HG03045 (cell line): ENCODE data around the gene OCRL.

Source experiments
- ATAC-seq: cut with Tn5 transposase; IDR thresholded peaks from one replicate; pipeline ENCODE4 v1.9.1; 2021; ENCODE audit warnings: mild to moderate bottlenecking, moderate library complexity; ENCODE audit not compliant: unreplicated experiment

OCRL gene

GRCh38 chrX:129540068-129540653 is at the start of gene OCRL:
OCRL (plus strand) TSS chrX:129540259; CDS start chrX:129540440, 181 bp downstream.
- peak; percentile 98 for ATAC-seq

GRCh38 chrX:129490330-129490729 is 49.7 kb upstream of the OCRL start:
- no peak for ATAC-seq

- no peak for ATAC-seq
Observed at GRCh38 chrX:129493643-129494042, 46.4 kb upstream of the OCRL start.

GRCh38 chrX:129494887-129495286 is 45.2 kb upstream of the OCRL start:
- no peak for ATAC-seq

- ATAC-seq = no peak
Observed at GRCh38 chrX:129495900-129496299, 44.2 kb upstream of the OCRL start.

GRCh38 chrX:129496625-129497024 is 43.4 kb upstream of the OCRL start:
- no peak for ATAC-seq

- no peak for ATAC-seq
Observed at GRCh38 chrX:129497146-129497843, 42.8 kb upstream of the OCRL start.

- no peak for ATAC-seq
Observed at GRCh38 chrX:129510331-129510730, 29.7 kb upstream of the OCRL start.

- no peak for ATAC-seq
Observed at GRCh38 chrX:129511689-129512088, 28.4 kb upstream of the OCRL start.

GRCh38 chrX:129512409-129512808 is 27.6 kb upstream of the OCRL start:
- no peak for ATAC-seq

- ATAC-seq = no peak
Observed at GRCh38 chrX:129516402-129516801, 23.7 kb upstream of the OCRL start.

- ATAC-seq = no peak
Observed at GRCh38 chrX:129520151-129520550, 19.9 kb upstream of the OCRL start.

- ATAC-seq = no peak
Observed at GRCh38 chrX:129522184-129523078, 17.6 kb upstream of the OCRL start.

GRCh38 chrX:129523079-129523911 is 16.8 kb upstream of the OCRL start, which contains the start of gene SMARCA1:
SMARCA1 (minus strand) TSS chrX:129523490; CDS start chrX:129523370, 120 bp downstream.
- ATAC-seq = no peak

GRCh38 chrX:129524250-129524850 is 15.7 kb upstream of the OCRL start:
- ATAC-seq = no peak

GRCh38 chrX:129525162-129525561 is 14.9 kb upstream of the OCRL start:
- no peak for ATAC-seq

GRCh38 chrX:129525896-129526295 is 14.2 kb upstream of the OCRL start:
- ATAC-seq = no peak

GRCh38 chrX:129529685-129530281 is 10.3 kb upstream of the OCRL start:
- ATAC-seq = no peak

GRCh38 chrX:129530410-129530809 is 9.6 kb upstream of the OCRL start:
- no peak for ATAC-seq

- ATAC-seq = no peak
Observed at GRCh38 chrX:129531132-129531531, 8.9 kb upstream of the OCRL start.
